KOPT-K1 (cell line): ENCODE results near the gene CALB2.

Experiments
- H3K27ac ChIP-seq: fragments of 200-600 bp; sonication (generic); 2 replicates; pipeline ENCODE4 v1.5.1; 2016; ENCODE audit warnings: antibody characterized with exemption, mild to moderate bottlenecking, low read depth, low read length; ENCODE audit not compliant: poor library complexity, severe bottlenecking
- H3K36me3 ChIP-seq: fragments of 200-600 bp; sonication (generic); 2 replicates; pipeline ENCODE4 v1.5.1; 2017; ENCODE audit warnings: antibody characterized with exemption, mild to moderate bottlenecking, low read length, moderate library complexity; ENCODE audit not compliant: insufficient read depth
- H3K9me3 ChIP-seq: fragments of 200-600 bp; sonication (generic); 2 replicates; pipeline ENCODE4 v1.5.1; 2017; ENCODE audit warnings: antibody characterized with exemption, low read length, mild to moderate bottlenecking; ENCODE audit not compliant: insufficient read depth, poor library complexity, severe bottlenecking

CALB2 gene

DNA sequence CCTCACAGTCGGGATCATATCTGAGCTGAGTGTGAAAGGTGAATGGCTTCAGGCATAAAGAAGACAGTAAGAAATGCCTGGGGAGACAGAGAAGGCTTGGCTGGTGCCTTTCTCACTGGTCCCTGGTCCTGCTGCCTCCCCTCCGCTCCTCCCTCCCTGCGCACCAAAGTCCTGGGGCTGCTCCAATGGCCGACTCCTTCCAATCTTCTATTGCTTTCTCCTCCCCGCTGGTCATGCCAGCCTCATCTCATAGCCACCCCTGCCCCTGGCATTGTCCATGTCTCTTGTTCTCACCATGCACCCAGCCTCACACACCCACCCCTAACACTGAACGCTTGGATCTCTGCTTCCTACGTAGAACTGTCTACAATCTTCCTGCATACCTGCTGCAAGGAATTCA, 65.3 kb downstream of the CALB2 start:
- Histone ChIP-seq H3K27ac (no peak overlapping the region), H3K36me3 (no peaks in the 10 kb centered on the region), H3K9me3 (no peaks in the 10 kb centered on the region)

DNA sequence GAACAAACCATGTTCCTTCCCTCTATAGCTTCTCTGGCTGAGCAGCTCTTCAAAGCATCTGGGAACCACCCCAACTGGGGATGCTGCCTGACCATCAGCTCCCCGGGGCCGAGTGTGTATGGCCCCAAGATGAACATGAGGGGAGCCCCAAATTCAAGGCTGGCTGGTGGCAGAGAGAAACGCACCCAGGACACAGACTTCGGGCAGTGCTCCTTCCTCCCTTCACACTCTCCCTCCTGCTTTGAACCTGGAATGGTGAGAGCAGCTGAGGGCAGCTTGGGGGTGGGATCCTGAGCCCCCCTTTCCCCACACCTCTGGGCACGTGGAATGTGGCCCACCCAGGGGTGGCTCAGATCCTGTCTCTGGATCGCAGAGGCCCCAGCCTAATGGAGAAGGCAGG, 66.1 kb downstream of the CALB2 start:
- Histone ChIP-seq H3K27ac (no peak overlapping the region), H3K9me3 (peaks cover 4% of the 10 kb centered on the region), H3K36me3 (no peaks in the 10 kb centered on the region)

DNA sequence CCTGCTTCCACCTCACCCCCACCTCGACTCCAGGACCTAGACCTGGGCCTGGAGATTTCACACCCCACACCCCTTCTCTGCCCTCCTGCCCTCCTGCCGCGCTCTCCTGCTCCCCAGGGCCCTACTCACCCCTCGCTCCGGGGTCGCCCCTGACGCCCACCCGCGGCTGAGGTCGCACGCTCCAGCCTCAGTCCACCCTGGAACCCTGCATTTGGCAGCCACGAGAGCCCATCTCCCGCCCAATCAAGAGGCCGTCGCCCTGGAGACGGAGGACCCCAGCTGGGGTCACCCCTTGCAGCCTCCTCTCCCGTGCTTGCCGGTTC, 67.2 kb downstream of the CALB2 start:
- Histone ChIP-seq H3K36me3 (no peaks in the 10 kb centered on the region), H3K27ac (no peak overlapping the region), H3K9me3 (peaks cover 4% of the 10 kb centered on the region)

DNA sequence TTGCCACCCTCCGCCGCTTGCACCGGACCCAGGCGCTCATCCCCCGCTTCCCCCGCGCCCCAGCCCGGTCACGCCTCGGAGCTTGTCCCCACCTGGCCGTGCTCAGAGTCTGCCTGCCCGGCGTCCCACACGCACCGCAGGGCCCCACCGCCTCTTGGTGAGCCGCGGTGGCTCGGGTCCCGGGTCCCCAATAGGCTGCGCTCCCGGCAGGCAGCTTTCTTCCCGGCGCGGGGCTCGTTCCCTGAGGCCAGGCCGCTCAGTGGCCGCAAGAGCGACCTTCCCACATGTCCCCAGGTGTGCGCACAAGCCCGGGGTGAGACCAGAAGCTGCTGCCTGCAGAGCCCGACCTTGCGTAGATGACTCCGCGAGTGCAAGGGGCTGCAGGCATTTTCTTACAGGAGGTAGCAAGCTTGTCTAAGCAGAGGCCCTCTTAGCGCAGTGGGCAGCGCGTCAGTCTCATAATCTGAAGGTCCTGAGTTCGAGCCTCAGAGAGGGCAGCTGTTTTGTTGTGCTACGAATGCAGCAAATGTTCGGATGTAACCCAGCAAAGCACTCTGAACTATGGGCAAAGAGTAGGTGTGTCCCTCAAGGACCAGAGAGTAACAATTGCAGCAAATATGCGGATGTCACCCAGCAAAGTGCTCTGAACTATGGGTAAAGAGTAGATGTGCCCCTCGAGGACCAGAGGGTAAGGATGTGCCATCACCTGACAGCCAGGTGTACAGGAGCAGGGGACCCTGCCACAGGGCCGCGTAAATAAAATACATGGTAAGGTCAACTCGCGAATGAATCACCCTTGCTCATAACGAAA, 67.8 kb downstream of the CALB2 start:
- Histone ChIP-seq H3K27ac (no peak overlapping the region), H3K9me3 (peaks cover 4% of the 10 kb centered on the region), H3K36me3 (no peaks in the 10 kb centered on the region)

DNA sequence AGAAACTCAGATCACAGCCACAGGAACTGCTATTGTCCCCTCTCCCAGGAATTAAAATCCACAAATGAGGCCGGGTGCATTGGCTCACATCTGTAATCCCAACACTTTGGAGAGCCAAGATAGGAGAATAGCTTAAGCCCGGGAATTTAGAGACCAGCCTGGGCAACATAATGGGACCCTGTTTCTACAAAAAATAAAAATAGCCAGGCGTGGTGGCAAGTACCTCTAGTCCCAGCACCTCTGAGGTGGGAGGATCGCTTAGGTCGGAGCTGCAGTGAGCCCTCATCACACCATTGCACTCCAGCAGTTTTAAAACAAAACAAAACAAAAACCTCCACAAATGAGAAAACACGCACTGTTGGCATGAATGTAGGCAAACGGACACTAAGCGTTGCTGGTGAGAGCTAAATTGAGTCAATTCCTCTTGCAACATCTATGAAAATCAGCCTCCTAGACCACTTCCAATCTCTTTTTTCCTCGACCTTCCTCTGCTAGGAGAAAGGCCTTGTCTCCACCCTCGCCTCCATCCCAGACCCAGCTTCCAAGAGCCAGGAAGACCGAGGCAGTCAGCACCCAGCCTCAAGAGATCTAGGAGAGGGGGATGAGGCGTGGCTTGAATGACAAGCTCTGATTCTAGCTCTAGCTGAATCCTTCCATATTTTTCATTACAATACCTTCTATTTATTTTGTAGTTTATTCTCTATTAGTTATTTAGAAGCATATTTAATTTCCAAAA, 68.5 kb downstream of the CALB2 start:
- Histone ChIP-seq H3K36me3 (no peaks in the 10 kb centered on the region), H3K27ac (no peak overlapping the region), H3K9me3 (peaks cover 4% of the 10 kb centered on the region)

DNA sequence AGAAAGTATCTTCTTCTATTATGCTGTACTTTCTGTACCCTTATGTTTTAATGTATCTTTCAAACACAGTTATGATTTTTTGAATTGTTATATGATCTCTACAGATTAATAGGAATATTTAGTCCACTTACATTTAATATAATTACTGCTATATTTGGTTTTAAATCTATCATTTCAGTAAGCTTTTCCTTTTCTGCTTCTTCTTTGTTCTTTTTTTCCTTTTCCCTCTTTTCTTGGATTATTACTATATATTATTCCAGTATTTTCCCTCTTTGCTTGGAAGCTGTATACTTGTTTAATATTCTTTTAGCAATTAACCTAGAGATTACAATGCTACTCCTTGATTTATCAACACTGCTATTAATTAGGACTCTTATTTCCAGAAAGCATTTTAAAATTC, 69.9 kb downstream of the CALB2 start:
- Histone ChIP-seq H3K36me3 (no peaks in the 10 kb centered on the region), H3K9me3 (peaks cover 4% of the 10 kb centered on the region), H3K27ac (no peak overlapping the region)

DNA sequence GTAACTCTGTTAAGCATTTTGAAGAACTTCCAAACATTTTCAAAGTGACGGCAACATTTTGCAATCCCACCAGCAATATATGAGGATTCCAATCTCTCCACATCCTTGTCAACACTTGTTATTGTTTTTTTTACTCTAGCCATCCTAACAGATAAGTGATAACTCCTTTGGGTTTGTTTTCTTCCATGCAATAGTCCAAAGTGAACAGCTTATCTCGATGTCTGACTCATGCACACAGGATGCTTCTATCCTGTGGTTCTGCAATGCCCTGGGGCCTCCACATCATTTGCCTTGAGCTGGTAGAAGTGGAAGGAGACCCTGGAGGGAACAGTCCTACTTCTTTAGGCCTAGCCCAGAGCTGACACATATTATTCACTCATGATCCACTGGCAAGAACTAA, 70.4 kb downstream of the CALB2 start:
- Histone ChIP-seq H3K27ac (no peak overlapping the region), H3K9me3 (peaks cover 4% of the 10 kb centered on the region), H3K36me3 (no peaks in the 10 kb centered on the region)

DNA sequence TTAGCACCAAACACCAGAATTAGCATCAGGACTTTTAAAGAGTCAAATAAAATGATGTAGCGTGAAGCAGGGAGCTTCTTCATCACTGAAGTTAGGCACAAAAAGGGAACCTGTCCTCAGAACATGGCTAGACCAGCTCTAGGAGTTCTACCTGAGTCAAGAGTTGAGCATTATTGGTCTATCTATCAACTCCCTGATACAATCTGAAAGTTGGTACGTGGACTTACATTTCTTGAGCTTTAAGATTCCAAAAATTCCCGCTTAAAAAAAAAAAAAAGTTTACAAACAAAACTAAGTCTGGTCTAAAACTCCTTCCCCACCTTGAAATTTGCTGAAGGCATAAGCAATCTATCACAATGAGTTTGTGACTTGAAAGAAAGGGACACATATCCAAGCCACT, 71.1 kb downstream of the CALB2 start:
- peaks cover 4% of the 10 kb centered on the region for H3K9me3 ChIP-seq
- no peaks in the 10 kb centered on the region for H3K36me3 ChIP-seq
- H3K27ac ChIP-seq = no peak overlapping the region

DNA sequence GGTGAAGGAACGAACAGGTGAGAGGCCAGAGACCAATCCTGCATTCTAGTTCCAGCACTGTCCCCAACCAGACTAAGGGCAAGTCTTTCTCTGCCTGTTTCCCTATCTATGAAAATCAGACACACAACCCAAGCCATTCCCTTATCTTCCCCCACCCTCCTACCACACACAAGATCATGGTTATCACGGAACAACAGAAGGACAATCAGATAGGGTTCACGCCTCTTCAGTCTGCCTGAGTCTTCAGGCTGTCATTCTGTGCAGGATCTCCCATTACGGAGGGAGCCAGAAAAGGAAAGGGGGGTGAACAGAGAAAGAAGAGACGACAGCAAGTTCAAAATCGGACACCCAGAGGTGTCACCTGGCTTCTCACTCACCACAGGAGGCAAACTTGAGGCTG, 72.2 kb downstream of the CALB2 start:
- no peak overlapping the region for H3K27ac ChIP-seq
- peaks cover 4% of the 10 kb centered on the region for H3K9me3 ChIP-seq
- no peaks in the 10 kb centered on the region for H3K36me3 ChIP-seq

DNA sequence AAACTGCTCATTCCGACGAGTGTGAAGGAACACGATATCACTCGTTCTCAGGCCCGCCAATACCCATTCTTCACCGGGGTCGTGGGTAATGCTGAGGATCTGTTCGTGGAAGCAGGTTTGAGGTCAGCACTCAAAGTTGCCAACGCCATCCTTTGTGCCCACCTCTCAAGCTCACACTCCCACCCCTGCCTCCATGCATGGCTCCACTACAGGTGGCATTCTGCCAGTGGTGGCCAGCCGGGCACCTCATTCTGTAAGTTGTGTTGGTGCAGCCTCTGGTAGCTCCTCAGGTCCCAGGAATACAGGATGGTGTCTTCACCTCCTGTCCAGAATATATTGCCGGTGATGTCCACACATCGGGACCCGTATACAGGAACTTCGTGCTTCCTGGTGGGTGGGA, 72.7 kb downstream of the CALB2 start:
- Histone ChIP-seq H3K27ac (no peak overlapping the region), H3K9me3 (peaks cover 4% of the 10 kb centered on the region), H3K36me3 (no peaks in the 10 kb centered on the region)

DNA sequence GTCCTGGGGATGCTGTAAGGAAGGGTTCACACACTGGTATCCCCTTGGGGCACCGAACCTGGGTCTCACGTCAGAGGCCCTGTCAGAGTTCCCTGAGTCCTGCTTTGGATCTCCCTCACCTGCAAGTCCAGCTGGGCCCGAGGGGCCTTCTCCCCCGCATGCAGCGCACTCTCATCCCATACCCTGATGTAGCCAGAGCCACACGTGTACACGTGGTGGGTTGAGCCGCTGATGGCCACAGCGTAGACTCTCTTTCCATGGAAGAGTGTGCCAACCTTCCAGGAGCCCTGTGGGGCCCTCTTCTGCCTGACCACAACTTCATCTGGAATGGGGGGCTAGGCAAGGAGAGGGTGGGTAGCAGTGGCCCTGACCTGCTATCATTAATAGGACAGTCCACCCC, 73.5 kb downstream of the CALB2 start:
- Histone ChIP-seq H3K36me3 (no peaks in the 10 kb centered on the region), H3K27ac (no peak overlapping the region), H3K9me3 (peaks cover 4% of the 10 kb centered on the region)

DNA sequence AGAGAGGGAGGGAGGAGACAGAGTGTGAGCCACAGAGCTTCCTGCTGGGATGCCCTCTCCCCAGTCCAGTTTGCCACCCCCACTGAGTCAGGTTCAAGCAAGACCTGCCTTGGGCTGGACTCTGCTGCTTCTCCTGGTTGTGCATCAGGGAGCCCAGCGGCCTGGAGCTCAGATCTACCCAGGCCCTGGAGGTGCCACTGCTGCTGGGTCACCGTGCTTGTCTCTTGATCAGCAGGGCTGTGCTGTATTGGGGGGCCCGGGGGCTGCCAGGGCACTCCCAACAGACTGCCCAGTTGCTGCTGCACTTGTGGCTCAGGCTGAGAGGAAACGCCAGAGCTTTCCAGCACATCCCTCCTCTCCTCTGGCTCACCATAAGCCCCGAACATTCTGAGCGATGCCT, 74.4 kb downstream of the CALB2 start:
- Histone ChIP-seq H3K9me3 (peaks cover 4% of the 10 kb centered on the region), H3K36me3 (no peaks in the 10 kb centered on the region), H3K27ac (no peak overlapping the region)

DNA sequence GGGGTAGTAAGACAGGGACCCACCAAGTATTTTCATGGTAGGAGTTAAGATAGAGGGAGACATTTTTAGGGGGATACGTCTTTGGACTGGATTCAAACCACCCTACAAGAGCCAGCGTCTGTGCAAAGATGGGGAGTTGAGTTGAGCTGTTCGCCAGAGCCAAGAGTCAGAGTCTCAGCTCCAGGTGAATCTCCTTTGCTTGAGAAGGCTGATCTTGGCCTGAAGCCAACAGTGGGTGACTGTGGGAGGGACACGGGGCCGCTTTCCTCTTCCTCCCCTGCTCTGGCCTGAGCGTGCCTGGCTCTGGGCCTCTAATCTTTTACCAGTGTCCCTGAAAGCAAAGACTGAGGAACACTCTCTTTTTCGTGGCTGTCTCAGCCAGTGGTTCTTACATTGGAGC, 78.0 kb downstream of the CALB2 start:
- Histone ChIP-seq H3K27ac (no peak overlapping the region), H3K9me3 (no peaks in the 10 kb centered on the region), H3K36me3 (no peaks in the 10 kb centered on the region)

DNA sequence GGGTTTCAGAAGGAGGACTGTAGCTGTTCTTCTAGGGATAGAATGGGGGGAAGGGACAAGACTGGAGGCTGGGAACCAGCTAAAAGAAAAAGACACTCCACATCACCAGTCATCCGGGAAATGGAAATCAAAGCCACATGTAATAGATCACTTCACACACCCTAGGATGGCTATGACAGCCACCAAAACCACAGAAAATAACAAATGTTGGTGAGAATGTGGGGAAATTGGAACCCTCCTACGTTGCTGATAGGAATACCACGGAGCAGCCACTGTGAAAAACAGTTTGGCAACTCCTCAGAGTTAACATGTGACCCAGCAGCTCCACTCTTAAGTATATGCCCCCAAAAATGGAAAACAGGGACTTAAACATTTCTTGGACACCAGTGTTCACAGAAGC, 81.0 kb downstream of the CALB2 start:
- Histone ChIP-seq H3K27ac (no peak overlapping the region), H3K36me3 (no peaks in the 10 kb centered on the region), H3K9me3 (peaks cover 6% of the 10 kb centered on the region)
